HUDEP-2 (cell line): Measurements from ENCODE around the gene FAF1.
"Not testable (repeated sequence)": the region's sequence is repeated elsewhere in the genome, so short reads cannot be mapped to it uniquely, and the experiment has no call there.

Experiments used
- DNase-seq, 76 experiments: peaks; one replicate each; lab custom pipeline; 2025; ENCODE audit not compliant: unreplicated experiment in 76 of 76; lab: John Stamatoyannopoulos, UW

The FAF1 gene

GRCh38 chr1:50917138-50918137 is 42.6 kb downstream of the FAF1 start:
- DNase-seq = no peak

GRCh38 chr1:50915621-50916020 is 44.4 kb downstream of the FAF1 start:
- no peak for DNase-seq

DNA sequence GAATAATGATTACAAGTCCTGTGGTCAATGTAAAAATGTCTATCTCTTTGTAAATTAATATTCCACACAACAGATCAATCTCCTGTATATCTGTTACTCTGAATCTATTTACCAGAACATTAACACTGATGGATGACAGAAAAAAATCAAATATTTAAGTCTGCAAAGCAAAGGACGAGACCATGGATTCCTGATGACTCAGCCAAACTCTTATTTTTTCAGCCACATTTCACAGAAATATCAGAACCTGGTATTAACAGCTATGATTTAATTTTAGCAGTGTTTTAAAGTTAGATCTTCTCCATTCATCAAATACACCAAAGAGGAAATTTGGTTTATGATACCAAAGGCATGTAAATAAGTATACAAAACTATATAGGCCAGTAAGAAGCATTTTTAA is 46.1 kb downstream of the FAF1 start:
- no peak for DNase-seq

DNA sequence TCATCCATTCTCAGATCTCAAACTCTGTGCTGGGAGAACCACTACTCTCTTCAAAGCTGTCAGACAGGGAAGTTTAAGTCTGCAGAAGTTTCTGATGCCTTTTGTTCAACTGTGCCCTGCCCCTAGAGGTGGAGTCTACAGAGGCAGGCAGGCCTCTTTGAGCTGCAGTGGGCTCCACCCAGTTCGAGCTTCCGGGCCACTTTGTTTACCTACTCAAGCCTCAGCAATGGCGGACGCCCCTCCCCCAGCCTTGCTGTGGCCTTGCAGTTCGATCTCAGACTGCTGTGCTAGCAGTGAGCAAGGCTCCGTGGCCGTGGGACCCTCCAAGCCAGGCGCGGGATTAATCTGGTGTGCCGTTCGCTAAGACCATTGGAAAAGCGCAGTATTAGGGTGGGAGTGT is 49.7 kb downstream of the FAF1 start:
- DNase-seq = not testable (repeated sequence)

- not testable (repeated sequence) for DNase-seq
Observed at GRCh38 chr1:50907610-50908009, 52.5 kb downstream of the FAF1 start.

DNA sequence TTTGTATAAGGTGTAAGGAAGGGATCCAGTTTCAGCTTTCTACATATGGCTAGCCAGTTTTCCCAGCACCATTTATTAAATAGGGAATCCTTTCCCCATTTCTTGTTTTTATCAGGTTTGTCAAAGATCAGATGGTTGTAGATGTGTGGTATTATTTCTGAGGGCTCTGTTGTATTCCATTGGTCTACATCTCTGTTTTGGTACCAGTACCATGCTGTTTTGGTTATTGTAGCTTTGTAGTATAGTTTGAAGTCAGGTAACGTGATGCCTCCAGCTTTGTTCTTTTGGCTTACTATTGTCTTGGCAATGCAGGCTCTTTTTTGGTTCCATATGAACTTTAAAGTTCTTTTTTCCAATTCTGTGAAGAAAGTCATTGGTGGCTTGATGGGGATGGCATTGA is 54.0 kb downstream of the FAF1 start:
- not testable (repeated sequence) for DNase-seq

DNA sequence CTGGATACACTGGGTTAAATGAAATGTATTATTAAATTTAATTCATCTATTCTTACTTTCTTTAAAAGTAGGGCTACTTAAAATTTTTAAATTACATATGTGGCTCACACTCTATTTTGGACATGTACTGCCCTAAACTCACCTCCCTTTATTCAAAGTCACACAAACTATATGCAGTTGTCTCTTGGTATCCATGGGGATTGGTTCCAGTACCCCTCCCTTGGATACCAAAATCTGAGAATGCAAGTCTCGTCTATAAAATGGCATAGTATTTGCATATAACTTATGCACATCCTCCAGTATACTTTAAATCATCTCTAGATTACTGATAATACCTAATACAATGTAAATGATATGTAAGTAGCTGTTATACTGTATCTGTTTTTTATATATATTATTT is 57.6 kb downstream of the FAF1 start:
- DNase-seq = no peak

DNA sequence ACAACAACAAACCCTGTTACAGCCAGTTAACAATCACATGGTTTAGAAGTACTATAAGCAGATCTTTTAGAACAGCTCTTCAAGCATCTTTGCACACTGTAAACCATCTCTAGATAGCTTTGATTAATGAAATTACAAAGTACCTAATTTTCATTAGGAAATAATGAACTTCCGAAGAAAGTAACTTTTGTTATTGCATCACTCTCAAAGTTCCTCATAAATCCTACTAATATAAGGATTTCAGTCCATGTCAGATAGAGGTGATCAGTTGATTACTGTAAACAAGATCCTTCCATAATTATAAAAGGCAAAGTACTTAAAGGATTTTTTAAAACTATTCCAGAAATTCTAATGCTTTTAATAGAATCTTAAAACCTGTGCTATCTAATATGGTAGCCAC is 58.2 kb downstream of the FAF1 start:
- no peak for DNase-seq

GRCh38 chr1:50898773-50899172 is 61.3 kb downstream of the FAF1 start:
- no peak for DNase-seq

GRCh38 chr1:50894340-50894739 is 65.7 kb downstream of the FAF1 start:
- no peak for DNase-seq

DNA sequence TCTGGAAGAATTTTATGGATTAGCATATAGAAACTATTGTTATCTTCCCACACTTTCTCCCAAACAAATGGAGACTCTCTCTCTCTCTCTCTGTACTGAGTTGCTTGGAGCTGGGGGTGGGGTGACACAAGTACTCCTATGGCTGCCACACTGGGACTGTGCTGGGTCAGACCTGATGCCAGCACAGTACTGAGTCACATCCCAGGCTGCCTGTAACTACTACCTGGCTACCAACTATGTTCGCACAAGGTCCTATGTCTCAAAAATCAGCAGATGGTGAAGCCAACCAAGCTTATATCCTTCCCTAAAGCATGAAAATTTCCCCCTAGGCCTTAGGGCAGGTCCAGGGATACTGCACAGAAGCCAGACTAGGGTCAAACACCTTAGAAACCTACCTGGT is 66.6 kb downstream of the FAF1 start:
- DNase-seq = no peak

GRCh38 chr1:50887555-50887954 is 72.5 kb downstream of the FAF1 start:
- not testable (repeated sequence) for DNase-seq

GRCh38 chr1:50880373-50880772 is 79.7 kb downstream of the FAF1 start:
- no peak for DNase-seq

DNA sequence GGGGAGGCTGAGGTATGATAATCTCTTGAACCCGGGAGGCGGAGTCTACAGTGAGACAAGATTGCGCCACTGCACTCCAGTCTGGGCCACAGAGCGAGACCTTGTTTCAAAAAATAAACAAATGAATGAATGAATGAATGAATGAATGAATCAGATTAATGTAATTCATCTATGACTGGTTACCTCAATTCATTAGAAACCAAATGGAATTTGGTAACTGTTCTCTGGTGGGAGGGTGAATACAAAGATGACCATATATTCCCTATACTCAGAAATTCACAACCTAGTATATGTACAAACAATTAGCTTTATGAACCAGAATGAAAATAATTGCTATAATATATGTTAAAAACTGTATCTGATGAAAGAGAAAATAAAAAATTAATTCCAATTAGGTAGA is 80.9 kb downstream of the FAF1 start:
- no peak for DNase-seq

DNA sequence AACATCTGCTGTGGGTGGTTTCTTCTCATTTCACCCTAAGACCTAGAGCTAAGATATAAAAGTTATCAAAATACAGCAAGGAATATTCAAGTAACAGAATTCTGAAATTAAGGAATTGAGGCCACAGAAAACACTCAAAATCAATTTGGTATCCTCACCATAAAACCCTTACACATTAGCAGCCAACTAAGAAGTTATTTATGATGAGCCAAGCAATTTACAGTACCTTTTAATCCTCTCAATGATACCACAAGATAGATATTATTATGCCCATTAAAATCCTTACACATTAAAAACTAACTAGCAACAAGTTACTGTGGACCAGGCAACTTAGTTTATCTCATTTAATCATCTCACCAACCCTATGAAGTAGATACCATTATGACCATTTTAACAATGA is 81.6 kb downstream of the FAF1 start:
- DNase-seq = no peak

GRCh38 chr1:50877641-50878040 is 82.4 kb downstream of the FAF1 start:
- no peak for DNase-seq

DNA sequence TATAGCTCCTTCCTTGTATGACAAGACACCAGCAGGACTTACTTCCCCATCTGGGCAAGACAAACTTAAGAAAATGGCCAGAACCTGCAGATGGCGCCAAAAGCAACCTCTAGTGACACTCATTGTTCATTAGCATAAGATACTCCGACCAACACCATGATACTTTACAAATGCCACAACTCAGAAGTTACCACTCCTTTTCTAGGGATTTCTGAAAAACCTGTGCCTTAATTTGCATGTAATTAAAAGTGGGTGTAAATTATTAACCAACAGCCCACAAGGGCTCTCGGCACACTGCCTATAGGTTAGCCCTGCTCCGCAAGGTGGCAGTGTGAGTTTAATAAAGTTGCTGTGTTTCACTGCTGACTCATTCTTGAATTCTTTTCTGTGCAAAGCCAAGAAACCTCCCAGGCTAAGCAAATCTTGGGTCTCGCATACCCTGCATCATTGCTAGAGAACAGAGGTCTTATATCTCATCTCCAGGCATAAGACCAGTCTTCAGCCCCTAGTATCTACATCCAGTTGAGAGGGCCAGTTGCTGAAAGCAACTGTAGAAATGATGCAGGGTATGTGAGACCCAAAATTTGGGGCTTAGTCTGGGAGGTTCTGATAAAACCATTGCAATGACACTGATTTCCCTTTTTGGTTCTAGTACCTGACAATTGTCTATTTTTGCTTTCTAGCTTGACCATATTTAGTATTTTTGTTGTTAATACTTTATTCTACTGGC is 86.4 kb downstream of the FAF1 start:
- peak in 61 of 76 experiments; percentile 1 to 71 (median 28) for DNase-seq

DNA sequence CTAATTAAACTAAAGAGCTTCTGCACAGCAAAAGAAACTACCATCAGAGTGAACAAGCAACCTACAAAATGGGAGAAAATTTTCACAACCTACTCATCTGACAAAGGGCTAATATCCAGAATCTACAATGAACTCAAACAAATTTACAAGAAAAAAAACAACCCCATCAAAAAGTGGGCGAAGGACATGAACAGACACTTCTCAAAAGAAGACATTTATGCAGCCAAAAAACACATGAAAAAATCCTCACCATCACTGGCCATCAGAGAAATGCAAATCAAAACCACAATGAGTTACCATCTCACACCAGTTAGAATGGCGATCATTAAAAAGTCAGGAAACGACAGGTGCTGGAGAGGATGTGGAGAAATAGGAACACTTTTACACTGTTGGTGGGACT is 95.2 kb downstream of the FAF1 start:
- DNase-seq = not testable (repeated sequence)

- no peak for DNase-seq
Observed at GRCh38 chr1:50861772-50862171, 98.3 kb downstream of the FAF1 start.

- DNase-seq = no peak
Observed at GRCh38 chr1:50860702-50861101, 99.4 kb downstream of the FAF1 start.

- DNase-seq = no peak
Observed at GRCh38 chr1:50860256-50860655, 99.8 kb downstream of the FAF1 start.

DNA sequence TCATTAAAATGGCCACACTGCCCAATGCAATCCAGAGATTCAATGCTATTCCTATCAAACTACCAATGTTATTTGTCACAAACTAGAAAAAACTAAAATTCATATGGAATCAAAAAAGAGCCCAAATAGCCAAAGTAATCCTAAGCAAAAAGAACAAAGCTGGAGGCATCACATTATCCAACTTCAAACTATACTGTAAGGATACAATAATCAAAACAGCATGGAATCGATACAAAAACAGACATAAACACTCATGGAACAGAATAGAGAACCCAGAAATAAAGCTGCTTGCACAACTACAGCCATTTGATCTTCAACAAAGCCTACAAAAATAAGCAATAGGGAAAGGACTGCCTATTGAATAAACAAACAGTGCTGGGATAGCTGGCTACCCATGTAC is 100.4 kb downstream of the FAF1 start:
- no peak for DNase-seq
